ENCODE results near the gene CDK11A.
"Not testable (repeated sequence)": the region's sequence is repeated elsewhere in the genome, so short reads cannot be mapped to it uniquely, and the experiment has no call there.

CDK11A gene

DNA sequence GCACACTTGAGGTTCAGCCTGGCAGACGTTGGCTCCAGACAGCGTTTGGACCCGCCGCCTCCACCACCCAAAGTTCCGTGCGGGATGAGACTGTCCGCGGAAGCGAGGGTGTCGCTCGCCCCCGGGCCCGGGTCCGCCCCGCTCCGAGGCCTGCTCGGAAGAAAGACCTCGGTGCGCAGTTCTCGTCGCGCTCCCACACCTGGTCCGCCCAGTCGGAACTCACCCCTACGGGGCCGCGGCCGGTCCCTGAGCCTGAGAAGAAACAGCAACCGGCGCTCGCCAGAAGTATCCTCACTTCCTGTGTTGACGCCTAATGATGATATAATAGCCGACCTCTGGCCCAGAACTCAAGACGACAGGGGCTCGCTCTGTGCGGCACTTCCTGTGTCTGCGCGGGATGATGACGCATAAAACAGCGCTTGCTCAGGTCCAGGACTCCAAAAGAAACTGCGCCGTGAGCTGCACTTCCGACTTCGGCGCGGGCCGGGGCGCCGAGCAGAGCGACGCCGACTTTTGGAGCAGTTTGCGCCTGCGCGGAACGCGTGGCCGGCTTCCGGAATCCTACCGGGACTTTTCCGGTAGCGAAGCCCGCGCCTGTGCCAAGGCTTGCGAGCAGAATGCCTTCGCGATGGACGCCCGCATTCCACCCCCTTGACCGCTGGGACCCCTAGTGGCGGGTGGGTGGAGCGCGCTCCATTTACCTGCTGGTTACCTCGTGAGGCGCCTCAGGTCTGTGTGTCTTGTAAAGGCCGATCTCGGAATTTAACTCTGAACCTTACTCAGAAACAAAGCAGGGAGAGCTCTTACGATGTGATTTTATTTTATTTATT, at the start of gene CDK11A:
Gene CDK11A (minus strand): TSS at position 323 of the 830 bp plus-strand sequence. CDS start 1,539 bp downstream, outside the sequence.
- DNase-seq (ENCODE audit: low spot score in 2 of 2), result peak; percentile 96 to 97
- H3K27me3 ChIP-seq (ENCODE audit: low read depth); H3K4me1 ChIP-seq; H3K9me3 ChIP-seq; in situ Hi-C loops (cut with MboI; ENCODE audit: low sequenced_read_pairs): not testable (repeated sequence)
- peaks cover 14% of the 10 kb centered on the region for H3K36me3 ChIP-seq (replicated peaks)
- peak within 1 kb of the TSS; percentile 97 for H3K4me3 ChIP-seq

DNA sequence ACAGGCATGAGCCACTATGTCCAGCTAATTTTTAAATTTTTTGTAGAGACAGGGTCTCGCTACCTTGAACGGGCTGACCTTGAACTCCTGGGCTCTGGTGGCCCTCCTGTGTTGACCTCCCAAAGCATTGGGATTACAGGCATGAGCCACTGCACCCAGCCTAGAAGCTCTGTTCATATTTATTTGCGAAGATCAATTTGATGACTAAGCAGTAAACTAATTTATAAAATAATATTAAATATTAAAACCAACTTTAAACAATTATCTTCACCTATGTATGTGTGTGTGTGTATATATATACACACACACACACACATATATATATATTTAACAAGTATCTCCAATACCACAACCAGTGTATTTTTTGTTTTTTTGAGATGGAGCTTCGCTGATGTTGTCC, 49.7 kb upstream of the CDK11A start:
- H3K4me3 ChIP-seq, result no peak overlapping the region
- DNase-seq (ENCODE audit: low spot score in 2 of 2), result no peak
- peaks cover 7% of the 10 kb centered on the region for H3K9me3 ChIP-seq
- no peaks in the 10 kb centered on the region for H3K27me3 ChIP-seq (ENCODE audit: low read depth)
- in situ Hi-C loops (cut with MboI; ENCODE audit: low sequenced_read_pairs), result no loop called here
- H3K4me1 ChIP-seq, result peaks cover 20% of the 10 kb centered on the region
- peaks cover 28% of the 10 kb centered on the region for H3K36me3 ChIP-seq (replicated peaks)

DNA sequence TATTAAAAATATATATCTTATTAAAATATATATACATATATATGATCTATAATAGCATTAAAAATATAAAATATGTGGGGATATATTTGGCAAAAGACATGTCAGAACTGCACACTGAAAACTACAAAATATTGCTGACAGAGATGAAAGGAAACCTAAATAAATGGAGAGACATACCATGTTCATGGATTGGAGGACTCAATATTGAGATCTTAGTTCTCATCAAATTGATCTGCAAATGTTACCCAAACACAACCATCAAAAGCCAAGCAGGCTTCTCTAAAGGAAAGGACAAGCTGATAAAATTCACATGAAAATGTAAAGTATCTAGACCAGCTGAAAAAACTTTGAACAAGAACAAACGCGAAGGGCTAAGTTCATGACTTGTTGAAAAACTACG, 46.9 kb upstream of the CDK11A start:
- peaks cover 43% of the 10 kb centered on the region for H3K36me3 ChIP-seq (replicated peaks)
- no peaks in the 10 kb centered on the region for H3K27me3 ChIP-seq (ENCODE audit: low read depth)
- peaks cover 10% of the 10 kb centered on the region for H3K9me3 ChIP-seq
- no peak for DNase-seq (ENCODE audit: low spot score in 2 of 2)
- H3K4me1 ChIP-seq, result peaks cover 8% of the 10 kb centered on the region
- in situ Hi-C loops (cut with MboI; ENCODE audit: low sequenced_read_pairs), result no loop called here
- no peak overlapping the region for H3K4me3 ChIP-seq

DNA sequence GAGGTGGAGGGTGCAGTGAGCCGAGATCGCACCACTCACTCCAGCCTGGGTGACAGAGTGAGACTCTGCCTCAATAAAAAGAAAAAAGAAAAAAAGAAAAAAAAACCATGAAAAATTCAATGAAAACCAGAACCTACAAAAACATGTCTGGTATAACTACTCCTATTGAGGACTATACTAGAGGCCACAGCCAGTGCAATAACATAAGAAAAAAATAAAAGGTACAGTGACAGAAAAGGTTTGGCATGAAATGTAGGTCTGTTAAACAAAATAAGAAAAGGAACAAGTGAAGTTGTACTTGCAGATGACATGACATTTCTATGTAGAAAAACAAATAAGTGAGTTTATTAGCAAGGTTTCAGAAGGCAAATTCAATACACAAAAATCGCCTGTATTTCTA, 45.9 kb upstream of the CDK11A start:
- in situ Hi-C loops (cut with MboI; ENCODE audit: low sequenced_read_pairs), result no loop called here
- Histone ChIP-seq H3K27me3 (ENCODE audit: low read depth) (no peaks in the 10 kb centered on the region), H3K36me3 (replicated peaks) (peaks cover 44% of the 10 kb centered on the region), H3K4me1 (no peaks in the 10 kb centered on the region), H3K9me3 (peaks cover 10% of the 10 kb centered on the region), H3K4me3 (no peak overlapping the region)
- no peak for DNase-seq (ENCODE audit: low spot score in 2 of 2)

GRCh38 chr1:1768249-1768992, 44.3 kb upstream of the CDK11A start:
- in situ Hi-C loops (cut with MboI; ENCODE audit: low sequenced_read_pairs), result no loop called here
- DNase-seq (ENCODE audit: low spot score in 2 of 2), result no peak
- peaks cover 60% of the 10 kb centered on the region for H3K36me3 ChIP-seq (replicated peaks)

GRCh38 chr1:1764876-1765470, 40.8 kb upstream of the CDK11A start:
- in situ Hi-C loops (cut with MboI; ENCODE audit: low sequenced_read_pairs), result no loop called here
- Histone ChIP-seq H3K4me1 (no peaks in the 10 kb centered on the region), H3K27me3 (ENCODE audit: low read depth) (no peaks in the 10 kb centered on the region), H3K36me3 (replicated peaks) (peaks cover 71% of the 10 kb centered on the region), H3K4me3 (no peak overlapping the region), H3K9me3 (0 out of 2 replicates have a peak, but pooled peaks cover 3% of the 10 kb centered on the region)
- DNase-seq (ENCODE audit: low spot score in 2 of 2), result no peak

More at GRCh38 chr1:1768249-1768992, 44.3 kb upstream of the CDK11A start:
- Histone ChIP-seq H3K4me1 (no peaks in the 10 kb centered on the region), H3K9me3 (peaks cover 10% of the 10 kb centered on the region), H3K4me3 (no peak overlapping the region), H3K27me3 (ENCODE audit: low read depth) (no peaks in the 10 kb centered on the region)

DNA sequence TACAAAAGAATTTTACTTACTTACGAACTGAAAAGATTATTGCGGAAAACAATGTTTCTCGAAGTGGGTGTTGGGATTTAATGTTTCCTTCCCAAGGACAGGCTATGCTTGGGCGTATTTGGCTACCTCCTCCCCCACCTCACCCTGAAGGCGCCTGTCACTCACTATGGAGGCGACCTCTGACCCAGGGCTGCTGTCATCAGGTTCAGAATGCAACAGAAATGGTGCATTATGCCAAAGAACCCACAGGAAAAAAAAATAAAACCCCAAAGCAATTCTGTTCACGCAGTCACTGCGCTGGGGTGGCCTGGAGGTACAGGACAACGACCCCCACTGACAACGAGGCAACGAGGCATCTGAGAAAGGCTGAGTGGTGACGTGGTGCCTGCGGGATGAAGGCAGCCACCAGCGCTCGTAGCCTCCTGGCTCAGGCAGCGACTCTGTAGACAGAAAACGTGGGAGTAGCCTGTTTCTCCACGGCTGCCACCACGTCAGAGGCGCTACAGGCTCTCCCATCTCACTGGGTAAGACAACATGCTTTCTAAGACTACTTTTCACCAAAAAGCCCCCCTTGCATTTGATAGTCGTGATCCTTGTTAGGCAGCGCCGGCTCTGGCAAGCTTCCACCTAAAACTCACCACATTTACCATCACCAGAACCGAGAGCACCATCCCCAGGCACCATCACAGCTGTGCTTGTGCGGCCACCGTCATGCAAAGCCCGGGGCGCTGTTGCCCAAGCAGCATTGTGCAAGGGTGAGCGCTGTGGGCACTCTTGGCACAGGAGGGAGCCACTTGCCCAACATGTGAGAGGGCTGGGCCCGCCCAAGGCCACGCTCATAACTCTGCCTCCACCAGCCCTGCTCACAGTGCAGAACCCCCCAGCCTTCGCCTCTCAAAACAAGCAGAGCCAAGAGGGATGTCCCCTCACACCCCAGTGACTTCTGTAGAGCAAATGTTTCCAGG, 39.8 kb upstream of the CDK11A start:
- no peaks in the 10 kb centered on the region for H3K27me3 ChIP-seq (ENCODE audit: low read depth)
- H3K4me1 ChIP-seq, result no peaks in the 10 kb centered on the region
- no peak for DNase-seq (ENCODE audit: low spot score in 2 of 2)
- H3K36me3 ChIP-seq (replicated peaks), result peaks cover 79% of the 10 kb centered on the region
- 0 out of 2 replicates have a peak, but pooled peaks cover 3% of the 10 kb centered on the region for H3K9me3 ChIP-seq
- in situ Hi-C loops (cut with MboI; ENCODE audit: low sequenced_read_pairs), result no loop called here
- no peak overlapping the region for H3K4me3 ChIP-seq

DNA sequence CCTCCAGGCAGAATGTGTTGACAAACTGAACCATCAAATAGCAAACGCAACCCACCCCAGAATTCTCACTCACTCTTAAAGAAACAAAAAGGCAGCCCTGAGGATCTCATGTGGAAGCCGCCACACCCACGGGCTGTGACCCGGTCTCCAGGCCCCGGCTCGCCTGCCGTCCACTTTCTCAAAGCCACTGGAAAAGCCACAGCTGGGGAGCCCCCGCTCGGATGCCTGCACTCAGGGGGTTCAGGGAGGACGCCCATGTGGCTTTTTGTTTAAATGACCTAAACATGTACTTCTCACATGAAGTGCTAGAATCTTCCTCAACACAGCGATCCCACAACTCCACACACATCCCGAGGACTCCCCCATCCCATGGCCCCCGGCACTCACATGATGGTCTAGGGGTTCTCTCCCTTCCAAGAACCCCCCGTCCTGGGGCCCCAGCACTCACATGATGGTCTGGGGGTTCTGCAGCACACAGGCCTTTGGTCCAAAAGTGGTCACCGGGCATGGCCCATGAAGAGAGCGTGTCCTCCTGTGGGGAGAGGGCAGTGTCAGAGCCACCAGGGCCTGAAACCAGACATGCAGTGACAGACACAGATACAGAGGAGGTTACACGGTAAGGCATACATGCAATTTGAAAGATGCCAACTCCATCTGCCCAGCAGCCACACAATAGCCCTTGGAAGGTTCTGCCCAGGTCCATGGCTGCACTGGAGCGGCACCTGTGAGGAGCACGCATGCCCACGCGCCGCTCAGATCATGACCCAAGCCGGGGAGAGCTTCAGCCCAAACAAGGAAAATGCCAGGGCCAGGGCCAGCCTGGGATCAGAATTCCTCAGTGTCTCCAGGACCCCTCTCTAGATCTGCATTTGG, 37.6 kb upstream of the CDK11A start:
- Histone ChIP-seq H3K36me3 (replicated peaks) (peaks cover 77% of the 10 kb centered on the region), H3K4me3 (no peak overlapping the region), H3K4me1 (no peaks in the 10 kb centered on the region), H3K27me3 (ENCODE audit: low read depth) (no peaks in the 10 kb centered on the region), H3K9me3 (no peaks in the 10 kb centered on the region)
- in situ Hi-C loops (cut with MboI; ENCODE audit: low sequenced_read_pairs), result no loop called here
- DNase-seq (ENCODE audit: low spot score in 2 of 2), result no peak

DNA sequence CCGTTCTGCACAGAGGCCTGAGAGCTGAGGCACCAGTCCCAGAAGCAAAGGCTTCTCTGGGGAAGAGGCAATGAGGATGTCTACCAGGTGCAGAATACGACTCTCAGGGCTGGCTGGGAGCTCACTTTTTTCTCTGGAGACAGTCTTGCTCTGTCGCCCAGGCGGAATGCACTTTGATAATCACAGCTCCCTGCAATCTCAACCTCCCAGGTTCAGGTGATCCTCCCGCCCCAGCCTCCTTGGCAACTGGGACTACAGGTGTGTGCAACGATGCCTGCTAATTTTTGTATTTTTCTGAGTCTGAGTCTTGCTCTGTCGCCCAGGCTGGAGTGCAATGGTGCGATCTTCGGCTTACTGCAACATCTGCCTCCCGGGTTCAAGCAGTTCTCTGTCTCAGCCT, 36.6 kb upstream of the CDK11A start:
- Histone ChIP-seq H3K4me1 (no peaks in the 10 kb centered on the region), H3K9me3 (no peaks in the 10 kb centered on the region), H3K27me3 (ENCODE audit: low read depth) (no peaks in the 10 kb centered on the region), H3K36me3 (replicated peaks) (peaks cover 87% of the 10 kb centered on the region), H3K4me3 (no peak overlapping the region)
- in situ Hi-C loops (cut with MboI; ENCODE audit: low sequenced_read_pairs), result no loop called here
- DNase-seq (ENCODE audit: low spot score in 2 of 2), result no peak

DNA sequence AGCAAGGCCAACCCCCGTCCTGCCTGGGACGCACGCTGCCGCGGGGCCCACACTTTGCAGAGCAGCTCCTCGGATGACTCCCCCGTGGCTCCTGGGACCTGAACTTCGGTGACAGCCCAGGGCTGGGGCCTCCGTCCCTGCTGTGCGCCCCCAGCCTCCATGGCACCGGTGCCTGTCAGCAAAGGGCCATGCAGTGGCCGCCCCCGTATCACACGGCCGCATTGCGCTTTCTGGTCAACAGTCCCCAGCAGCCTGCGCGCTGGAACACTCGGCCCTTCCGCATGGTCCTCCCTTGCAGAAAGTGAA, 36.1 kb upstream of the CDK11A start:
- peaks cover 90% of the 10 kb centered on the region for H3K36me3 ChIP-seq (replicated peaks)
- in situ Hi-C loops (cut with MboI; ENCODE audit: low sequenced_read_pairs), result no loop called here
- no peaks in the 10 kb centered on the region for H3K9me3 ChIP-seq
- H3K4me1 ChIP-seq, result no peaks in the 10 kb centered on the region
- H3K4me3 ChIP-seq, result no peak overlapping the region
- DNase-seq (ENCODE audit: low spot score in 2 of 2), result no peak
- H3K27me3 ChIP-seq (ENCODE audit: low read depth), result no peaks in the 10 kb centered on the region

GRCh38 chr1:1759456-1760344, 35.5 kb upstream of the CDK11A start:
- Histone ChIP-seq H3K4me1 (no peaks in the 10 kb centered on the region), H3K4me3 (no peak overlapping the region), H3K27me3 (ENCODE audit: low read depth) (no peaks in the 10 kb centered on the region), H3K36me3 (replicated peaks) (peaks cover 90% of the 10 kb centered on the region), H3K9me3 (no peaks in the 10 kb centered on the region)
- no peak for DNase-seq (ENCODE audit: low spot score in 2 of 2)
- in situ Hi-C loops (cut with MboI; ENCODE audit: low sequenced_read_pairs), result no loop called here

Data from HAP-1 (cell line).